ENCODE data around the gene ADAMTSL2.

ADAMTSL2 gene

DNA sequence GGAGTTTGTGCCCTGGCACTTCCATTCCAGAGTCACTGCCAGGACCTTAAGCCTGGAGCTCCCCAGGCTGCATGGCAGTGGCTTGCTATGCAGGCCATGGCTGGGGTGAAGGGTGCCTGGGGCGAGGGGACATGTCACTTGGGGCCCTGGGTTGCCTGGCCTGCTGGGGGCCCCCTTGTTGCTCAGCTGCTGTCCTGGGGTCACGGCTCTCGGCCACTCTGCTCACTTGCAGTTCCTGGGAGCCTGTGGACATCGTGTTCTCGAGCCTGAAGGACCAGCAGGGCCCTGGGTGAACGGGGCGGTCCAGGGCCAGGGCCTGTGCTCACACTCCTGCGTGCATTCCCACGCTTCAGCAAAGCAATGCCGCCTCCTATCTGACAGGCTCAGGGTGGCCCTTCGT is 41.1 kb upstream of the ADAMTSL2 start (continued):
- TF ChIP-seq, protein P1, sequence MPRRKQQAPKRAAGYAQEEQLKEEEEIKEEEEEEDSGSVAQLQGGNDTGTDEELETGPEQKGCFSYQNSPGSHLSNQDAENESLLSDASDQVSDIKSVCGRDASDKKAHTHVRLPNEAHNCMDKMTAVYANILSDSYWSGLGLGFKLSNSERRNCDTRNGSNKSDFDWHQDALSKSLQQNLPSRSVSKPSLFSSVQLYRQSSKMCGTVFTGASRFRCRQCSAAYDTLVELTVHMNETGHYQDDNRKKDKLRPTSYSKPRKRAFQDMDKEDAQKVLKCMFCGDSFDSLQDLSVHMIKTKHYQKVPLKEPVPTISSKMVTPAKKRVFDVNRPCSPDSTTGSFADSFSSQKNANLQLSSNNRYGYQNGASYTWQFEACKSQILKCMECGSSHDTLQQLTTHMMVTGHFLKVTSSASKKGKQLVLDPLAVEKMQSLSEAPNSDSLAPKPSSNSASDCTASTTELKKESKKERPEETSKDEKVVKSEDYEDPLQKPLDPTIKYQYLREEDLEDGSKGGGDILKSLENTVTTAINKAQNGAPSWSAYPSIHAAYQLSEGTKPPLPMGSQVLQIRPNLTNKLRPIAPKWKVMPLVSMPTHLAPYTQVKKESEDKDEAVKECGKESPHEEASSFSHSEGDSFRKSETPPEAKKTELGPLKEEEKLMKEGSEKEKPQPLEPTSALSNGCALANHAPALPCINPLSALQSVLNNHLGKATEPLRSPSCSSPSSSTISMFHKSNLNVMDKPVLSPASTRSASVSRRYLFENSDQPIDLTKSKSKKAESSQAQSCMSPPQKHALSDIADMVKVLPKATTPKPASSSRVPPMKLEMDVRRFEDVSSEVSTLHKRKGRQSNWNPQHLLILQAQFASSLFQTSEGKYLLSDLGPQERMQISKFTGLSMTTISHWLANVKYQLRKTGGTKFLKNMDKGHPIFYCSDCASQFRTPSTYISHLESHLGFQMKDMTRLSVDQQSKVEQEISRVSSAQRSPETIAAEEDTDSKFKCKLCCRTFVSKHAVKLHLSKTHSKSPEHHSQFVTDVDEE (CRISPR knock-in tag; IDR thresholded peaks at IDR 0.05) = no peak
- TF ChIP-seq ESRRG (CRISPR knock-in tag; IDR thresholded peaks at IDR 0.05) (no peak), SNAI2 (CRISPR knock-in tag; IDR thresholded peaks at IDR 0.05) (no peak)

DNA sequence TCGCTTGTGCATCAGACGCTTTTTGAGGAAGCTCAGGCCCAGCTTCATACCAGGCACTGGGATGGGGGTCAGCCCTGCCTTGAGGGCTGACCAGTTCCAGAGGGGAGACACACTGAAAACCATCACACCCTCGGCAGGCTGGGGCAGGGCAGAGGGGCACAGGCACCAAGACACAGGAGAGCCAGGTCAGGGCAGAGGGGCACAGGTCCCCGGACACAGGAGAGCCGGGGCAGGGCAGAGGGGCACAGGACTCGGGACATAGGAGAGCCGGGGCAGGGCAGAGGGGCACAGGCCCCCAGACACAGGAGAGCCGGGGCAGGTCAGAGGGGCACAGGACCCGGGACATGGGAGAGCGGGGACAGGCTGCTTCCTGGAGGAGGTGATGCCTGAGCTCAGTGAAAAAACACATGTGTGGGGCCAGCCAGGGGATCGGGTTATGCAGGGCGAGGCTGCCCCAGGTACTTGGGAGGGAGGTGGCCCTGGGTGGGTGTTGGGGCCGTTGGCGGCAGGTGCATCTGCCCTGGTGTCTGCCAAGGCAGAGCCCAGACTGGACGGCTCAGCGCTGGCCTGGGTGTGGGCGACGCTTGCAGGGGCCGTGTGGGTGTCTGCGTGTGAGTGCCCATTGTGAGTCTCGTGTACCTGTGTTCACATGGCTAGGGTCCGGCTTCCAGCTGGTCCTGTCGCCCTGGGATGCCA is 40.5 kb upstream of the ADAMTSL2 start:
- ATAC-seq = no peak
- TF ChIP-seq ARNTL (CRISPR knock-in tag; IDR thresholded peaks at IDR 0.05; ENCODE audit: borderline replicate concordance, low read depth) (no peak), TCF4 (CRISPR knock-in tag; IDR thresholded peaks at IDR 0.05; ENCODE audit: borderline replicate concordance) (no peak), SNAI2 (CRISPR knock-in tag; IDR thresholded peaks at IDR 0.05) (no peak), ZNF8 (CRISPR knock-in tag; IDR thresholded peaks at IDR 0.05) (no peak), OSR1 (CRISPR knock-in tag; IDR thresholded peaks at IDR 0.05) (no peak), ISL1 (CRISPR knock-in tag; IDR thresholded peaks at IDR 0.05) (no peak), TOX (CRISPR knock-in tag; IDR thresholded peaks at IDR 0.05; ENCODE audit: borderline replicate concordance) (no peak), ESRRG (CRISPR knock-in tag; IDR thresholded peaks at IDR 0.05) (no peak), CSDC2 (CRISPR knock-in tag; IDR thresholded peaks at IDR 0.05) (no peak), GLIS3 (CRISPR knock-in tag; IDR thresholded peaks at IDR 0.05) (no peak), ZC3H10 (CRISPR knock-in tag; IDR thresholded peaks at IDR 0.05) (no peak), ZNF70 (CRISPR knock-in tag; IDR thresholded peaks at IDR 0.05) (no peak), ZFP3 (CRISPR knock-in tag; IDR thresholded peaks at IDR 0.05) (no peak), PPARA (CRISPR knock-in tag; IDR thresholded peaks at IDR 0.05; ENCODE audit: borderline replicate concordance) (no peak), RARB (CRISPR knock-in tag; IDR thresholded peaks at IDR 0.05) (no peak)
- TF ChIP-seq, protein P1 (CRISPR knock-in tag; IDR thresholded peaks at IDR 0.05) = no peak
- TF ChIP-seq, protein P2, sequence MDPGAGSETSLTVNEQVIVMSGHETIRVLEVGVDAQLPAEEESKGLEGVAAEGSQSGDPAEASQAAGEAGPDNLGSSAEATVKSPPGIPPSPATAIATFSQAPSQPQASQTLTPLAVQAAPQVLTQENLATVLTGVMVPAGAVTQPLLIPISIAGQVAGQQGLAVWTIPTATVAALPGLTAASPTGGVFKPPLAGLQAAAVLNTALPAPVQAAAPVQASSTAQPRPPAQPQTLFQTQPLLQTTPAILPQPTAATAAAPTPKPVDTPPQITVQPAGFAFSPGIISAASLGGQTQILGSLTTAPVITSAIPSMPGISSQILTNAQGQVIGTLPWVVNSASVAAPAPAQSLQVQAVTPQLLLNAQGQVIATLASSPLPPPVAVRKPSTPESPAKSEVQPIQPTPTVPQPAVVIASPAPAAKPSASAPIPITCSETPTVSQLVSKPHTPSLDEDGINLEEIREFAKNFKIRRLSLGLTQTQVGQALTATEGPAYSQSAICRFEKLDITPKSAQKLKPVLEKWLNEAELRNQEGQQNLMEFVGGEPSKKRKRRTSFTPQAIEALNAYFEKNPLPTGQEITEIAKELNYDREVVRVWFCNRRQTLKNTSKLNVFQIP (CRISPR knock-in tag; IDR thresholded peaks at IDR 0.05; ENCODE audit: borderline replicate concordance, low read depth) = no peak
- TF ChIP-seq, protein P3, sequence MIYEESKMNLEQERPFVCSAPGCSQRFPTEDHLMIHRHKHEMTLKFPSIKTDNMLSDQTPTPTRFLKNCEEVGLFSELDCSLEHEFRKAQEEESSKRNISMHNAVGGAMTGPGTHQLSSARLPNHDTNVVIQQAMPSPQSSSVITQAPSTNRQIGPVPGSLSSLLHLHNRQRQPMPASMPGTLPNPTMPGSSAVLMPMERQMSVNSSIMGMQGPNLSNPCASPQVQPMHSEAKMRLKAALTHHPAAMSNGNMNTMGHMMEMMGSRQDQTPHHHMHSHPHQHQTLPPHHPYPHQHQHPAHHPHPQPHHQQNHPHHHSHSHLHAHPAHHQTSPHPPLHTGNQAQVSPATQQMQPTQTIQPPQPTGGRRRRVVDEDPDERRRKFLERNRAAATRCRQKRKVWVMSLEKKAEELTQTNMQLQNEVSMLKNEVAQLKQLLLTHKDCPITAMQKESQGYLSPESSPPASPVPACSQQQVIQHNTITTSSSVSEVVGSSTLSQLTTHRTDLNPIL (CRISPR knock-in tag; IDR thresholded peaks at IDR 0.05; ENCODE audit: low read depth) = no peak

DNA sequence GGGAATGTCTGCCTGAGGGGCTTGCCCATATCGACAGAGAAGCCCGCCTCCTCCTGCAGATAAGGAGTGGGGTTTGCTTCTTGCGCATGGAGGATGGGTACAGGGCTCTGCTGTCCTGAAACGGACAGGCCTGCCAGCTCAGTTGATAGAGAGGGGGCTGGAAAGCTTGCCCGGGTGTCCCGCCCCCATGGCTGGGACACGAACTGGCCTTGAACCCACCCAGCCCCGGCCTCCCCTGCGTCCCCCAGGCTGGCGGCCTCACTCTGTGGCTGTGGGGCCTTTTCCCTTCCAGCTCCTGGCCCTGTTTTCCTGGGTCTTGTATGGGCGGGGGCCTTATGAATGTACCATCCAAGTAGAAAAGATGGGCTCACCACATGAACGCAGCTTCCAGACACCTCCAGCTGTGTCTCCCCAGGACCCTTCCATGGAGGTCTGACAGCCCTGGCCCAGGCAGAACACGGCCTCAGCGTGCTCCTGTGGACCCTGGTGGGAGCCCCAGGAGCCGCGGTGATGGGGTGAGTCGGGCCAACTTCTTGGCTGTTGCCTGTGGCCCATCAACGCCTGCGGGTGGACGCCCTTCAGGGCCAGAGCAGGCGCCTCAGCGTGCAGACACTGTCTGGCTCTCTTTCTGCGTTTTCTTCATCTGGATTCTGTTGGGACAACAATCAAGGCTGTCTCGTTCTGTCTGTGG is 39.7 kb upstream of the ADAMTSL2 start:
- TF ChIP-seq BACH2 (CRISPR knock-in tag; IDR thresholded peaks at IDR 0.05; ENCODE audit: borderline replicate concordance) (no peak), ESRRG (CRISPR knock-in tag; IDR thresholded peaks at IDR 0.05) (no peak), PPARA (CRISPR knock-in tag; IDR thresholded peaks at IDR 0.05; ENCODE audit: borderline replicate concordance) (no peak), GLIS3 (CRISPR knock-in tag; IDR thresholded peaks at IDR 0.05) (no peak), ZNF8 (CRISPR knock-in tag; IDR thresholded peaks at IDR 0.05) (no peak), OSR1 (CRISPR knock-in tag; IDR thresholded peaks at IDR 0.05) (no peak), CSDC2 (CRISPR knock-in tag; IDR thresholded peaks at IDR 0.05) (no peak)
- TF ChIP-seq, protein P1 (CRISPR knock-in tag; IDR thresholded peaks at IDR 0.05) = no peak
- TF ChIP-seq, protein P2 (CRISPR knock-in tag; IDR thresholded peaks at IDR 0.05; ENCODE audit: borderline replicate concordance, low read depth) = no peak
- ATAC-seq = no peak
